ENCODE data around the gene GPR21.

DNA sequence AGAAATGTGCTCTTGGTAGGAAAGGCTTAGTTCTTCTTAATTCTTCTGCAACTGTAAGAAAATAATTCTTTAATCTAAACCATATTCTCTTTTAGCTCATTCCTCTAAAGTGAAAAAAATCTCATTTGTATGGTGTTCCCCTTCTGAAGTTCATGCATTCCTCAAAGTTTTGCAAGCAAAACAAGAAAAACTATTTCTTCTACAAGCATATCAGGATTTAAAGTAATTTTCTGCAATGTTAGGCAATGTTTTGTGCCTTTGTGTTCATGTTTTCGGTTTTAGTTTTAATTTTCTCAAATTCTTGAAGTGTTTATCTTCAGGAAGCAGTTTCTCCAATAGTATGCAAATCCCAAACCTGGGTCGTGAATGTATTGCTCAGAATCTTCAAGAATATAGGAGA is 12.7 kb upstream of the GPR21 start:
- TF ChIP-seq, protein P1, sequence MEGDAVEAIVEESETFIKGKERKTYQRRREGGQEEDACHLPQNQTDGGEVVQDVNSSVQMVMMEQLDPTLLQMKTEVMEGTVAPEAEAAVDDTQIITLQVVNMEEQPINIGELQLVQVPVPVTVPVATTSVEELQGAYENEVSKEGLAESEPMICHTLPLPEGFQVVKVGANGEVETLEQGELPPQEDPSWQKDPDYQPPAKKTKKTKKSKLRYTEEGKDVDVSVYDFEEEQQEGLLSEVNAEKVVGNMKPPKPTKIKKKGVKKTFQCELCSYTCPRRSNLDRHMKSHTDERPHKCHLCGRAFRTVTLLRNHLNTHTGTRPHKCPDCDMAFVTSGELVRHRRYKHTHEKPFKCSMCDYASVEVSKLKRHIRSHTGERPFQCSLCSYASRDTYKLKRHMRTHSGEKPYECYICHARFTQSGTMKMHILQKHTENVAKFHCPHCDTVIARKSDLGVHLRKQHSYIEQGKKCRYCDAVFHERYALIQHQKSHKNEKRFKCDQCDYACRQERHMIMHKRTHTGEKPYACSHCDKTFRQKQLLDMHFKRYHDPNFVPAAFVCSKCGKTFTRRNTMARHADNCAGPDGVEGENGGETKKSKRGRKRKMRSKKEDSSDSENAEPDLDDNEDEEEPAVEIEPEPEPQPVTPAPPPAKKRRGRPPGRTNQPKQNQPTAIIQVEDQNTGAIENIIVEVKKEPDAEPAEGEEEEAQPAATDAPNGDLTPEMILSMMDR (conservative IDR thresholded peaks at IDR 0.05) = no peak
- TF ChIP-seq EZH2 (IDR thresholded peaks at IDR 0.05; ENCODE audit: low read depth) = no peak

All from PC-9 (cell line).